ACHN (cell line): ENCODE measurements around the gene CHRM5.

Source experiments
- DNase-seq: peaks from one replicate; pipeline ENCODE4 v3.0.0-alpha.2; 2015
- in situ Hi-C: cut with HindIII; loops from 2 replicates; pipeline ENCODE4 v1.10.0; 2017; ENCODE audit warnings: low sequenced_read_pairs, low pct_ligation_motif_present, low pct_unique_long_range_greater_than_20kb

Gene CHRM5

DNA sequence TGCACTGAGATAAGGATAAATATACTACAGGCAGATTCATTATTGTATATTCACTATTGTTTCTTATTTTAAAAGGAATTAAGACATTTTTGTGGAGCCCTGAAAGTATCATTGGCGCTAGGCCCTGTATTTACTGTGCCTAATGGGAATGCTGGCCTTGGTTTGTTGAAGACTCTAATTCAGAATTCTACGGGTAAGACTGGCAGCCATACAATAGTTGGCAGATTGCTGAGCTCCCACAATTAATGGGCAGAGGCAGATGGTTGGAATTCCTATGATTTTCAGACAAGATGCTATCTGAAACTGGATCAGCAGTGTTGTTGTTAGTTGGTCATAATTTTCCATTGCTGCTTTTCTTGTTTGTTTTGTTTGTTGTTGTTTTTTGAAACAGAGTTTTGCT is 148.3 kb downstream of the CHRM5 start:
- DNase-seq: no peak
- in situ Hi-C loops: no loop called here
